GM18511 (cell line): ENCODE data around the gene GDI2.

Experiments
- ATAC-seq: cut with Tn5 transposase; IDR thresholded peaks from one replicate; pipeline ENCODE4 v1.9.1; 2021; ENCODE audit warnings: mild to moderate bottlenecking, moderate library complexity; ENCODE audit not compliant: unreplicated experiment

GDI2 gene

DNA sequence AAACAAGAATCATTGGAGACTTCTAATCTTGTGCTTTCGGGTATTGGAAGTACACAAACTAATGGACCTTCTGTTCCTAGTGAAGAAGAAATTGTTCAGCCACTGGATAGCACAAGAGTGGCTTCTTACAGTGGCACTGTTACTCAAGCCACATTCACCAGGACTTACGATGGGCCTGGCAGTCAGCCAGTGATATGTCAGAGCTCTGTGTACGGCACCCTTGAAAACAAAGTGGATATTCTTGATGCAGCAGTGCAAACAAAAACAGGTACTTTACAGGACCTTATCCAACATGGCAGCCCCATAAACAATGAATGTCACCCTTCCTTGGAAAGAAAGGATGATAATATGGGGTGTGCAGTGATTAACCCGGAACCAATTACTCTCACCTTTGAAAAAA is 67.0 kb downstream of the GDI2 start:
- ATAC-seq = no peak

DNA sequence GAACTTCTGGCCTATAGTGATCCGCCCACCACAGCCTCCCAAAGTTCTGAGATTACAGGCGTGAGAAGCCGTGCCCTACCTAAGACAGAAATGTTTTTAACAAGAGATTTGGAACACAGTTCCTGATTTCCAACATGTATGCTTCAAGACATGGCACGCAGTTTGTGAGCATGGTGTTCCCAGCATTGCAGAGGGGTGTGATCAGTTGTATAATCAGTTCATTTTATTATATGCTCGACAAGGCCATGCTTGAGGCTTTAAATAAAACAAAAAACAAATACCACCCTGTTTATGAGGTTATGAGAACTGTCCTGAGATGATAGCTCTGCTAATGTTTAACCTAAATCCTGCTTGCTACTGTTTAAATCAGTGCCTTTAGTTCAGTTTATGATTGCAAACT is 68.4 kb downstream of the GDI2 start:
- ATAC-seq = no peak

DNA sequence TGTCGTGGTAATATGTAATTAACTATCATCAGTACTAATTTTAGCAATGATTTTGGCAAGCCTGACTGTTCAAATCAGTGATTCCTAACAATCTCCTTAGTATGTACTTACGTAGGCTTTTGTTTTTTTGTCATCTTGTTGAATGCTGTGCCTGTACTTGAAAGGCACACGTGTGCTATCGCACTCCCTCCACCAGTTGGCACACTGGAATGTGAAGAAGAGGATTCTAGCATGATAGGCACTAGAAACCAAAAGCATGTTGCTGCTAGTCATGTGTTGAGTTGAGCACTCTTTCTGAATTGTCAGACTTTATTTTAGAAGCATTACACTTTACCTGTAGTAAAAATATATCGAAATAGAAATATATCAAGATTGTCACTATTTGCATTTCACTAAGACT is 69.5 kb downstream of the GDI2 start:
- no peak for ATAC-seq

DNA sequence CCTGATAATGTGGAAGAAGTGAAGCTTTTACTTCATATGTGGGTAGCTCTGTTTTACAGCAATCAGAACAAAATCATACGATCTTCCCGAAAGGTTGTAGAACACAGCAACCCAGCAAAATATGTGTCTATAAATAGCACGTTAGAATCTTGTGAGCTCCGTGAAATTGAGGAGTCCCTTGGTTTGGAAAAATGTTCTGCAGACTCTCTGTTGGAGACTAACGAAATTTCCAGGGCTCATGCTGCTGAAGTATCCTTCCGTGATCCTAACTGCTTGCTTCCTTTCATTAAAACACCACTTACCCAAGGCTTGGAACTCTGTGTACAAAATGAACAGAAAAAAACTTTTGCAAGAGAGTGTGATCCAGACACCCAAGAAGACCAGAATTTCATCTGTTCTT is 71.1 kb downstream of the GDI2 start:
- ATAC-seq = no peak

DNA sequence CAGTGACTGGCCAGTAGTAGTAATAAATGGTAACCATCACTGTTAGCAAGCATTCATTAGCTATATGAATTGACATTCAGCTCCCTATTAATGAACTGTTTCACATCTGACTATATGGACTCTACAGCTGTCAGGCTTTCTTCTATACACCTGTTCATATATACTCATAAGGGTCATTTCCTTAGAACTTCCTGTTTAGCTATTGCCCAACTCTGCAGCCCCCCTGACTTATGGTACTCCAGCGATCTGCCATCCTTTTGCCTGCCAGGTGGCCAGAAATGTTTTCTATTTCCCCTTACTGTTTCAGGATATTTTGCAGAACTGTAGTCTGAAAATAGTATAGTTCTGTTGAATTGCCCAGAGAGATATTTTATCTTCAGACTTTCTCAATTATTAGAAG is 72.0 kb downstream of the GDI2 start:
- ATAC-seq = no peak

- ATAC-seq = no peak
Measured at GRCh38 chr10:5738427-5738826, 74.8 kb downstream of the GDI2 start.

GRCh38 chr10:5737352-5737751 is 75.9 kb downstream of the GDI2 start:
- ATAC-seq = no peak

DNA sequence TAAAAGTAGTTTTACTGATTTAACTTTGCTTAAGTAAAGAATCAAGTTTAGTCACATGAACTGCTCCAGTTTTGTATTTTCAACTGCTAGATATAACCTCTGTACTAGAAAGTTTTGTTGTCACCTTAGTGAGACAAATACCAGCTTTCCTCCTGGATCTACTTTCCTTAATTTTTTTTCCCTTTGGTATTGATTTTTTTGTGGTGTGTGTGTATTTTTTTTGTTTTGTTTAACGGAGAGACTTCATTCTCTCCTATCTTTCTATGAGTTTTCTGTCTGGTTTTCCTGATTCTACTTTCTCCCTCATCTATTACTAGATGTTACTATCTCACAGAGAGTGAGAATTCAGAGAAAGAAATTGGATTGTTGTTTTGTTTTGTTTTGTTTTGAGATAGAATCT is 76.6 kb downstream of the GDI2 start:
- ATAC-seq = no peak

GRCh38 chr10:5735119-5735518 is 78.1 kb downstream of the GDI2 start:
- no peak for ATAC-seq

- no peak for ATAC-seq
Measured at GRCh38 chr10:5732141-5732540, 81.1 kb downstream of the GDI2 start.

DNA sequence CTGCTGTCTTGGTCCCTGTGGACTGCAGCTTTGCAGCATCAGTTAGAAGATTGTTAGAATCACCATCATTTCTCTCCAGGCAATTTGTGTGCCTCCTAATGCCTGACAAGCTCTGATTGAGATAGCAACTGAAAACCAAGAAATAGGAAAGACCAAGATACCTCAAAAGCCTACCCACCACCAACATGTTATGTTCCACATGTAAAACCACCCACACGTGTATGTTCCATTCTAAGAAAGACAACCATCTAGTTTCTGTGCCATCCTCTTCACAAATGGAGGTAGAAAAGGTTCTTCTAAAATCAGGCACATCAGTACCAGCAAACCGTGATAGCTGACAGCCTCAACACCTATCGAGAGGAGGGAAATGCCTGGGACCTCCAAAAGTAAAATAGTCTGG is 81.7 kb downstream of the GDI2 start:
- no peak for ATAC-seq

GRCh38 chr10:5730766-5731165 is 82.5 kb downstream of the GDI2 start:
- no peak for ATAC-seq

GRCh38 chr10:5723692-5724091 is 89.5 kb downstream of the GDI2 start:
- ATAC-seq = no peak

DNA sequence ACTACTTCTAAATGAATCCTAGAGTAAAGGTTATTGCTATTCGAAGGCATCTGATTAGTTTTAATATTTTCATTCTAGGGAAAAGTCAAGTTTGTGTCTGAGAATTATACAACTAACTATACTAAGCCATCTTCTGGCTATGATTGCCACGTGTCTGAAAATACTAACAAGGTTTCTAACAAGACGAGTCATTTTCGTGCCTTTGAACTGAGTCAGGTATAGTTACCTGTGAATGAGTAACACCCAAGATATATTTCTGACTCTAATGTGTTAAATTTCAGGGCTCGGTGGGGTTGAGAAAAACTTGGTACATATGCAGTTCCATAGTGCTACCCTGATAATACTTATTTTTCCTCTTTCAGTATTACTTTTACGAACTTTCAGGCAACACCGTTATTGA is 93.1 kb downstream of the GDI2 start:
- no peak for ATAC-seq

GRCh38 chr10:5719546-5719945 is 93.7 kb downstream of the GDI2 start:
- ATAC-seq = no peak
